IMR-90 (cell line): ENCODE results near the gene RAB27B. TPM values are rescaled to one million over a fixed set of nuclear protein-coding genes. Genes with fewer than 3 reads are reported as not detected.
A peak's percentile ranks its signal among the peaks of the same experiment; 100 is the strongest.

Experiments used
- ATAC-seq: fragments of 200-7000 bp; cut with Tn5 transposase; 2 replicates; pipeline ENCODE4 v1.9.1; 2020; ENCODE audit warnings: low read depth, mild to moderate bottlenecking, moderate library complexity
- BruUV-seq: library from RNA; stranded (reverse); fragments of 400-500 nt; replicated peaks from 2 replicates; lab custom pipeline; 2021; lab: Mats Ljungman, UMichigan
- CTCF ChIA-PET: fragments of 300-600 bp; formaldehyde crosslinking; extraction: SDS; loops from one replicate; lab custom pipeline; 2021; ENCODE audit warnings: antibody characterized with exemption; lab: Yijun Ruan, JAX
- POLR2A ChIA-PET: fragments of 300-600 bp; sonication (Branson Sonifier 250); formaldehyde crosslinking; loops from one replicate; lab custom pipeline; 2022; ENCODE audit warnings: antibody characterized with exemption; ENCODE audit not compliant: unreplicated experiment; lab: Charles Lee
- DNase-seq: peaks from one replicate; pipeline ENCODE4 v3.0.0; 2013
- H2AFZ ChIP-seq: replicated peaks from 2 replicates; pipeline ENCODE3; 2013; ENCODE audit warnings: low read length, mild to moderate bottlenecking; ENCODE audit not compliant: poor library complexity
- H2AK5ac ChIP-seq: 2 replicates; pipeline ENCODE4 v1.6.1; 2013; ENCODE audit warnings: low read depth, low read length, inconsistent platforms
- H2AK9ac ChIP-seq: replicated peaks from 2 replicates; pipeline ENCODE3; 2013; ENCODE audit warnings: mild to moderate bottlenecking, low read depth, low read length, moderate library complexity; ENCODE audit not compliant: poor library complexity
- H2BK120ac ChIP-seq: 2 replicates; pipeline ENCODE4 v1.6.1; 2013; ENCODE audit warnings: low read depth, low read length, inconsistent platforms
- H2BK15ac ChIP-seq: 3 replicates; pipeline ENCODE4 v1.6.1; 2013; ENCODE audit warnings: low read depth, low read length, inconsistent platforms
- H2BK20ac ChIP-seq: 2 replicates; pipeline ENCODE4 v1.6.1; 2013; ENCODE audit warnings: low read depth, mild to moderate bottlenecking, inconsistent platforms, low read length, moderate library complexity
- H2BK5ac ChIP-seq: 2 replicates; pipeline ENCODE4 v1.6.1; 2013; ENCODE audit warnings: mild to moderate bottlenecking, low read depth, low read length, inconsistent platforms; ENCODE audit not compliant: poor library complexity, severe bottlenecking
- H3K14ac ChIP-seq: replicated peaks from 2 replicates; pipeline ENCODE4 v1.6.1; 2013; ENCODE audit warnings: low read depth, low read length, inconsistent platforms
- H3K18ac ChIP-seq: 2 replicates; pipeline ENCODE4 v1.6.1; 2013; ENCODE audit warnings: low read depth, low read length, control low read depth
- H3K23ac ChIP-seq: 2 replicates; pipeline ENCODE4 v1.6.1; 2013; ENCODE audit warnings: low read depth, low read length, inconsistent platforms
- H3K27ac ChIP-seq: 2 replicates; pipeline ENCODE4 v1.5.1; 2013; ENCODE audit warnings: mild to moderate bottlenecking, control low read depth, low read length; ENCODE audit not compliant: insufficient read depth
- H3K27me3 ChIP-seq: 2 replicates; pipeline ENCODE4 v1.6.1; 2013; ENCODE audit warnings: low read length; ENCODE audit not compliant: control insufficient read depth, insufficient read depth
- H3K36me3 ChIP-seq: 2 replicates; pipeline ENCODE4 v1.6.1; 2013; ENCODE audit warnings: low read length, mixed read lengths; ENCODE audit not compliant: control insufficient read depth, insufficient read depth
- H3K4ac ChIP-seq: 2 replicates; pipeline ENCODE4 v1.6.1; 2013; ENCODE audit warnings: low read depth, low read length, inconsistent platforms
- H3K4me1 ChIP-seq: 2 replicates; pipeline ENCODE4 v1.6.1; 2013; ENCODE audit warnings: low read length, mixed read lengths; ENCODE audit not compliant: control insufficient read depth, insufficient read depth
- H3K4me2 ChIP-seq: 2 replicates; pipeline ENCODE4 v1.6.1; 2013; ENCODE audit warnings: low read depth, mild to moderate bottlenecking, control low read depth, low read length, moderate library complexity
- H3K4me3 ChIP-seq: 2 replicates; pipeline ENCODE4 v1.5.1; 2013; ENCODE audit warnings: low read depth, mild to moderate bottlenecking, control low read depth, low read length, moderate library complexity; ENCODE audit not compliant: insufficient read depth
- H3K56ac ChIP-seq: 2 replicates; pipeline ENCODE4 v1.6.1; 2013; ENCODE audit warnings: low read length, inconsistent platforms; ENCODE audit not compliant: insufficient read depth; ENCODE audit errors: extremely low read depth
- H3K79me1 ChIP-seq, 2 experiments: 2 replicates each; pipeline ENCODE4 v1.6.1; 2013; ENCODE audit warnings: low read length in 2 of 2, inconsistent platforms in 1 of 2, low read depth in 1 of 2
- H3K9ac ChIP-seq: 2 replicates; pipeline ENCODE4 v1.6.1; 2013; ENCODE audit warnings: low read depth, low read length, control low read depth
- H3K9me1 ChIP-seq: 2 replicates; pipeline ENCODE4 v1.6.1; 2013; ENCODE audit warnings: low read length, inconsistent platforms; ENCODE audit not compliant: insufficient read depth
- H3K9me3 ChIP-seq: 2 replicates; pipeline ENCODE4 v1.6.1; 2013; ENCODE audit warnings: low read length; ENCODE audit not compliant: control insufficient read depth, insufficient read depth
- H4K20me1 ChIP-seq: 2 replicates; pipeline ENCODE4 v1.6.1; 2013; ENCODE audit warnings: low read length, inconsistent platforms; ENCODE audit not compliant: insufficient read depth
- H4K5ac ChIP-seq: 2 replicates; pipeline ENCODE4 v1.6.1; 2013; ENCODE audit warnings: mild to moderate bottlenecking, low read depth, low read length, control low read depth
- H4K8ac ChIP-seq, 2 experiments: 2 replicates each; pipeline ENCODE4 v1.6.1; 2013; ENCODE audit warnings: low read depth in 2 of 2, low read length in 2 of 2, control low read depth in 1 of 2, inconsistent platforms in 1 of 2
- H4K91ac ChIP-seq: 2 replicates; pipeline ENCODE4 v1.6.1; 2013; ENCODE audit warnings: low read depth, low read length, inconsistent platforms; ENCODE audit not compliant: insufficient read depth
- BHLHE40 ChIP-seq: fragments of 150-350 bp; IDR thresholded peaks from 2 replicates; pipeline ENCODE4 v1.6.1; 2016; ENCODE audit warnings: mild to moderate bottlenecking, low read depth, low read length
- CEBPB ChIP-seq: IDR thresholded peaks from 2 replicates; pipeline ENCODE4 v1.6.1; 2012; ENCODE audit warnings: low read depth, low read length, improper control_type of control experiment
- FOS ChIP-seq: fragments of 150-350 bp; IDR thresholded peaks from 2 replicates; pipeline ENCODE4 v1.6.1; 2016; ENCODE audit warnings: low read depth, low read length
- MAFK ChIP-seq: IDR thresholded peaks from 2 replicates; pipeline ENCODE4 v1.6.1; 2012; ENCODE audit warnings: low read depth, low read length, improper control_type of control experiment
- MAZ ChIP-seq: IDR thresholded peaks from 2 replicates; pipeline ENCODE4 v1.6.1; 2012; ENCODE audit warnings: low read depth, mild to moderate bottlenecking, low read length, improper control_type of control experiment, moderate library complexity, borderline replicate concordance
- NFE2L2 ChIP-seq: fragments of 150-350 bp; IDR thresholded peaks from 2 replicates; pipeline ENCODE4 v1.6.1; 2016; ENCODE audit warnings: low read depth, mild to moderate bottlenecking, low read length
- POLR2A ChIP-seq: IDR thresholded peaks from 2 replicates; pipeline ENCODE4 v1.6.1; 2012; ENCODE audit warnings: mild to moderate bottlenecking, low read depth, low read length
- RCOR1 ChIP-seq: IDR thresholded peaks from 2 replicates; pipeline ENCODE4 v1.6.1; 2012; ENCODE audit warnings: mild to moderate bottlenecking, low read length, improper control_type of control experiment; ENCODE audit not compliant: insufficient replicate concordance
- RFX5 ChIP-seq: IDR thresholded peaks from 2 replicates; pipeline ENCODE4 v1.8.0; 2012; ENCODE audit warnings: low read depth, mild to moderate bottlenecking, low read length, moderate library complexity
- WGBS, 2 experiments: methylation state at CpG; one replicate each; pipeline versions ENCODE4 v1.1.5 to v1.1.7; 2013; ENCODE audit warnings: missing lambda C conversion rate in 2 of 2; ENCODE audit not compliant: insufficient read length in 1 of 2; ENCODE audit errors: extremely low coverage in 2 of 2; 5-methylcytosine and 5-hydroxymethylcytosine counted together
- dilution Hi-C: fragments of 300-500 bp; cut with HindIII; formaldehyde crosslinking; loops from one replicate; pipeline ENCODE4 v1.14.3; 2018; ENCODE audit warnings: low sequenced_read_pairs; ENCODE audit not compliant: unreplicated experiment
- in situ Hi-C: fragments of 300-500 bp; cut with MboI; formaldehyde crosslinking; loops from 3 replicates; pipeline ENCODE4 v1.14.3; 2019; ENCODE audit warnings: low sequenced_read_pairs, inconsistent platforms, mixed read lengths
- intact Hi-C: fragments of 100-400 bp; cut with micrococcal nuclease; formaldehyde crosslinking; loops from 2 replicates; pipeline ENCODE4 v1.10.0; 2022
- polyA plus RNA-seq, 3 experiments: library from polyadenylated mRNA; depleted of rRNA; stranded (reverse); fragments of >200 nt; gene quantifications; 2 replicates each; pipeline ENCODE4 v1.2.3, GENCODE V29; 2012; ENCODE audit warnings: low replicate concordance in 1 of 3
- total RNA-seq: library from RNA; depleted of rRNA; stranded (reverse); fragments of >200 nt; gene quantifications from 2 replicates; pipeline ENCODE4 v1.2.3, GENCODE V29; 2012
- TF ChIP-seq, protein P1 (sequence below): conservative IDR thresholded peaks from 2 replicates; pipeline ENCODE4 v1.5.1; 2012; ENCODE audit warnings: mild to moderate bottlenecking, low read depth, low read length, improper control_type of control experiment

The RAB27B gene
- total and polyA plus RNA-seq, 2 of the 4 experiments (the other 2 are of a cell fraction), result 0.24 to 1.3 TPM

- TF ChIP-seq BHLHE40 (no peak), POLR2A (no peak), MAZ (no peak), FOS (no peak)
Measured at GRCh38 chr18:54828281-54828881, at the start of gene RAB27B (continued).

DNA sequence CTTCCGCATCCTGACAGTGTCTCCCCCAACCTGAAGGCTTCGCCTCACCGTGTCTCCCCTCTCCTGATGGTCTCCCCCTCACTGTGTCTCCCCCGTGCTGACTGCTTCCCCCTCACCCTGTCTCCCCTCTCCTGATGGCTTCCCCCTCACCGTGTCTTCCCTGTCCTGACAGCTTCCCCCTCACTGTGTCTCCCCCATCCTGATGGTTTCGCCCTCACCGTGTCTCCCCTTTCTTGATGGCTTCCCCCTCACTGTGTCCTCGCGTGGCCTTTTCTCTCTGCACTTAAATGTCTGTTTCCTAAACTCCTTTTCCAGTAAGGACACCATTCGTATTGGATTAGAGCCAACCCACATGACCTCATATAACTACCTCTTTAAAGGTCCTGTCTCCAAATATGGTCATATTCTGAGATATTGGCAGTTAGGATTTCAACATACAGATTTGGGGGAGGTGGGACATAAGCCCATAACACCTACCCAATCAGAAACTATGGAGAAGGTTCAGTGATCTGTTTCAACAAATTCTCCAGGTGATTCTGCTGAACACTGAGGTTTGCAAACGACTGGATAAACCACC, 47.9 kb upstream of the RAB27B start:
- peaks cover 10% of the 10 kb centered on the region for H3K4me1 ChIP-seq
- ATAC-seq (no peak), DNase-seq (no peak)
- no peak overlapping the region for H3K23ac ChIP-seq
- no peak overlapping the region for H4K8ac ChIP-seq
- no peak overlapping the region for H2BK5ac ChIP-seq
- no peak overlapping the region for H3K27ac ChIP-seq
- H2AFZ ChIP-seq, result no peak overlapping the region
- no peaks in the 10 kb centered on the region for H3K79me1 ChIP-seq
- in situ Hi-C loops (no loop called here), intact Hi-C loops (no loop called here), dilution Hi-C loops (no loop called here)
- POLR2A ChIA-PET, result no interaction called here
- WGBS, 2 experiments, result 92% methylated on average over 5 of the region's 11 CpGs; no CpG with 5 or more reads in 1 of the 2 experiments
- no peaks in the 10 kb centered on the region for H3K27me3 ChIP-seq
- H2BK15ac ChIP-seq, result peak overlapping the region; percentile 33
- H2AK5ac ChIP-seq, result peak overlapping the region; percentile 48; the same call in 1 of the 2 replicates
- H4K5ac ChIP-seq, result no peak overlapping the region
- no peaks in the 10 kb centered on the region for H3K36me3 ChIP-seq
- no peak overlapping the region; the same call in 1 of the 2 replicates for H3K4ac ChIP-seq
- no TSS peak for BruUV-seq
- no peak overlapping the region for H3K9ac ChIP-seq
- CTCF ChIA-PET, result no interaction called here
- H3K4me2 ChIP-seq, result no peak overlapping the region
- no peaks in the 10 kb centered on the region for H3K9me3 ChIP-seq
- H3K4me3 ChIP-seq, result no peak overlapping the region
- no peaks in the 10 kb centered on the region for H4K20me1 ChIP-seq
- H2AK9ac ChIP-seq, result no peak overlapping the region
- H3K18ac ChIP-seq, result no peak overlapping the region
- H2BK20ac ChIP-seq, result no peak overlapping the region
- no peak overlapping the region for H3K14ac ChIP-seq
- peaks cover 7% of the 10 kb centered on the region for H3K9me1 ChIP-seq
- no peak overlapping the region for H2BK120ac ChIP-seq
- no peak overlapping the region for H3K56ac ChIP-seq
- no peak overlapping the region; the same call in 1 of the 2 replicates for H4K91ac ChIP-seq
- no peak for TF ChIP-seq MAFK
- TF ChIP-seq NFE2L2, result no peak
- TF ChIP-seq RFX5, result no peak
- TF ChIP-seq, protein P1, sequence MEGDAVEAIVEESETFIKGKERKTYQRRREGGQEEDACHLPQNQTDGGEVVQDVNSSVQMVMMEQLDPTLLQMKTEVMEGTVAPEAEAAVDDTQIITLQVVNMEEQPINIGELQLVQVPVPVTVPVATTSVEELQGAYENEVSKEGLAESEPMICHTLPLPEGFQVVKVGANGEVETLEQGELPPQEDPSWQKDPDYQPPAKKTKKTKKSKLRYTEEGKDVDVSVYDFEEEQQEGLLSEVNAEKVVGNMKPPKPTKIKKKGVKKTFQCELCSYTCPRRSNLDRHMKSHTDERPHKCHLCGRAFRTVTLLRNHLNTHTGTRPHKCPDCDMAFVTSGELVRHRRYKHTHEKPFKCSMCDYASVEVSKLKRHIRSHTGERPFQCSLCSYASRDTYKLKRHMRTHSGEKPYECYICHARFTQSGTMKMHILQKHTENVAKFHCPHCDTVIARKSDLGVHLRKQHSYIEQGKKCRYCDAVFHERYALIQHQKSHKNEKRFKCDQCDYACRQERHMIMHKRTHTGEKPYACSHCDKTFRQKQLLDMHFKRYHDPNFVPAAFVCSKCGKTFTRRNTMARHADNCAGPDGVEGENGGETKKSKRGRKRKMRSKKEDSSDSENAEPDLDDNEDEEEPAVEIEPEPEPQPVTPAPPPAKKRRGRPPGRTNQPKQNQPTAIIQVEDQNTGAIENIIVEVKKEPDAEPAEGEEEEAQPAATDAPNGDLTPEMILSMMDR, result no peak
- no peak for TF ChIP-seq CEBPB
- no peak for TF ChIP-seq RCOR1
